Upper lobe of left lung (tissue), 4 donors: ENCODE results near the gene TCF25.

Experiments used
- CTCF ChIP-seq, 6 experiments: fragments of 450-650 bp in 4 of 6; fragments of 200-600 bp in 2 of 6; sonication (generic) in 2 of 6; IDR thresholded peaks; one replicate each; pipeline ENCODE4 v1.5.1; 2016 to 2019; ENCODE audit warnings: antibody characterized with exemption in 6 of 6
- POLR2AphosphoS5 ChIP-seq, 2 donors: sonication (generic); formaldehyde crosslinking; IDR thresholded peaks; one replicate each; pipeline ENCODE4 v1.5.1; 2017; ENCODE audit warnings: antibody characterized with exemption in 2 of 2

GRCh38 chr16:89903908-89904515 lies 30.6 kb downstream of the TCF25 start:
- TF ChIP-seq POLR2AphosphoS5 (IDR thresholded peaks at IDR 0.05): no peak
- TF ChIP-seq CTCF (IDR thresholded peaks at IDR 0.05): no peak
